Activated naive CD8-positive, alpha-beta T cell treated with anti-CD3 and anti-CD28 coated beads, Interleukin-2, amount 50 U/mL, for 24 hours (primary cell): ENCODE data around the gene PFN1.

Experiments
- ATAC-seq: fragments of 150-1000 bp; cut with Tn5 transposase; one replicate; pipeline ENCODE4 v1.10.0; 2021
- DNase-seq: peaks from one replicate; pipeline ENCODE4 v3.0.0; 2021
- H3K27ac Mint-ChIP-seq: one replicate; pipeline ENCODE4 v1.8.0; 2021; ENCODE audit warnings: mild to moderate bottlenecking, mixed read lengths
- H3K27me3 Mint-ChIP-seq: one replicate; pipeline ENCODE4 v1.8.0; 2021; ENCODE audit warnings: mixed read lengths
- H3K36me3 Mint-ChIP-seq: one replicate; pipeline ENCODE4 v1.8.0; 2021; ENCODE audit warnings: low read depth, mixed read lengths
- H3K4me1 Mint-ChIP-seq: one replicate; pipeline ENCODE4 v1.8.0; 2021; ENCODE audit warnings: mixed read lengths
- H3K4me3 Mint-ChIP-seq: one replicate; pipeline ENCODE4 v1.8.0; 2021; ENCODE audit warnings: mild to moderate bottlenecking, moderate library complexity, mixed read lengths
- H3K9me3 Mint-ChIP-seq: one replicate; pipeline ENCODE4 v1.8.0; 2021; ENCODE audit warnings: mixed read lengths

The PFN1 gene

DNA sequence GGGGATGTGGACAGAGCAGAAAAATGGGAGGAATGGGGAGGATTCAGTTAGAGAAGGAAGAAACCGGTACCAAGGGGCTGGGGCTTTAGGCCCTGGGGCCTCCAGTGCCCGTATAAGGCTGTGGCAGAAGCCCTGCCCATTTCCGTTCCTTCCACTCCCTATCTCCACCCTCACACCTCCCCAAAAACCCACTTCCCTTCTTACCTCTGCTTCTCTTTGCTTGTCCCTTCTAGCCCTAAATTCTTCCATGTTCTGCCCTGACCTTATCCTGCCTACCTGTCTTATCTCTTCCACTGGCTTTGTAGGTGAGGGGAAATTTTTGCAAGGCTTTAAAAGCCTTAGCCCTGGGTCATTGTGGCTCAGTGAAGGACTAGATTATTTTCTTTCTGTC, 4.2 kb downstream of the PFN1 start:
- ATAC-seq (peak; percentile 23), DNase-seq (peak; percentile 56)
- Mint-ChIP-seq H3K4me1 (peaks cover 65% of the 10 kb centered on the region), H3K9me3 (no peaks in the 10 kb centered on the region), H3K4me3 (peak overlapping the region; percentile 99), H3K36me3 (peaks cover 59% of the 10 kb centered on the region), H3K27me3 (peaks cover 3% of the 10 kb centered on the region), H3K27ac (peak overlapping the region; percentile 100)

- DNase-seq (no peak), ATAC-seq (no peak)
- Mint-ChIP-seq H3K27ac (peak overlapping the region; percentile 99), H3K27me3 (peaks cover 2% of the 10 kb centered on the region), H3K4me1 (peaks cover 73% of the 10 kb centered on the region), H3K4me3 (peak overlapping the region; percentile 99), H3K9me3 (no peaks in the 10 kb centered on the region), H3K36me3 (peaks cover 62% of the 10 kb centered on the region)
These were observed 5.4 kb downstream of the PFN1 start for GRCh38 chr17:4942760-4943508.

DNA sequence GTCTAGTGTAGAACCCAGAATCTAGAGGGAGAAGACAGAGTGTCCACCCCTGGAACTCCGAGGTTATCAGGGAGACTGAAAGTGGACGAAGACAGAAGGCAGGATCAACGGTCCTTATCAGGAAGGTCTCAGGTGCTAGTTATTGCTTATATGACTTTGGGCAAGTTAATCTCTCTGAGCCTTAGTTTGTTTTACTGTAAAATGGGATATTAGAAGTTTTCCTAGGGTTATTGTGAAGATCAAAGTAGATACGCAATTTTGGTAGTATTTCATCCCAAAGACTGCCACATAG, 7.1 kb downstream of the PFN1 start:
- H3K27ac Mint-ChIP-seq = peak overlapping the region; percentile 99
- H3K9me3 Mint-ChIP-seq = no peaks in the 10 kb centered on the region
- H3K27me3 Mint-ChIP-seq = peaks cover 2% of the 10 kb centered on the region
- peaks cover 70% of the 10 kb centered on the region for H3K4me1 Mint-ChIP-seq
- no peak for DNase-seq
- peaks cover 53% of the 10 kb centered on the region for H3K36me3 Mint-ChIP-seq
- H3K4me3 Mint-ChIP-seq = peak overlapping the region; percentile 99
- ATAC-seq = no peak

DNA sequence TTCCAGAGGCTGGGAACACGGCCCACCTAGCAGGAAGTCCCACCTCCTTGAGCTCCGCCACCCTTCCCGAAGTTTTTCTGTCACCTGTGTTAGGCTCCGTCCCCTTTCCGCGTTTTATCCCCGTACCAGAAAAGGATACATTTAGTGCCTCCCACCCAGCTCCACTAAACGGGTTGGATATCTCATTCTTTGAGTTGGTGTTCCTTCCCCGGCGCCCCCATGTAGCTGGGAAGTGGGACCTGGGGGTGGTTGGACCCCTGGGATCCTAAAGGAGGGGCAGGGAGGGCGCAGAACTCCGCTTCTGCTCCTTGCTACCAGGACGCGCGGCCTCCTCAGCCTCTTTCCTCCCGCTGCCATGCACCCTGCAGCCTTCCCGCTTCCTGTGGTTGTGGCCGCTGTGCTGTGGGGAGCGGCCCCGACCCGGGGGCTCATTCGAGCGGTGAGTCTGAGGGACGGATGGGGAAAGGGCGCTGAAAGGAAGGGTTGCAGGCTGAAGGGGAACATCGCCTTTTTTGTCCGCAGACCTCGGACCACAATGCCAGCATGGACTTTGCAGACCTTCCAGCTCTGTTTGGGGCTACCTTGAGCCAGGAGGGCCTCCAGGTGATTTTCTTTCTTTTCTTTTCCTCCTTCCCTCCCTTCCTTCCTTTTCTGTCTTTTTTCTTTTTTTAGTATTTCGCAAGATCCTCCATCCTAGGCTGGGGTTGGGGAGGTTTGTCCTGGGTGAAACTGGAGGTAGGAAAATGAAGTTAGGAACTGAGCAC, 7.6 kb downstream of the PFN1 start:
- DNase-seq = peak; percentile 63
- no peaks in the 10 kb centered on the region for H3K9me3 Mint-ChIP-seq
- peaks cover 51% of the 10 kb centered on the region for H3K36me3 Mint-ChIP-seq
- peak overlapping the region; percentile 99 for H3K27ac Mint-ChIP-seq
- H3K4me1 Mint-ChIP-seq = peaks cover 69% of the 10 kb centered on the region
- H3K27me3 Mint-ChIP-seq = peaks cover 2% of the 10 kb centered on the region
- peak; percentile 1 for ATAC-seq
- H3K4me3 Mint-ChIP-seq = peak overlapping the region; percentile 99

DNA sequence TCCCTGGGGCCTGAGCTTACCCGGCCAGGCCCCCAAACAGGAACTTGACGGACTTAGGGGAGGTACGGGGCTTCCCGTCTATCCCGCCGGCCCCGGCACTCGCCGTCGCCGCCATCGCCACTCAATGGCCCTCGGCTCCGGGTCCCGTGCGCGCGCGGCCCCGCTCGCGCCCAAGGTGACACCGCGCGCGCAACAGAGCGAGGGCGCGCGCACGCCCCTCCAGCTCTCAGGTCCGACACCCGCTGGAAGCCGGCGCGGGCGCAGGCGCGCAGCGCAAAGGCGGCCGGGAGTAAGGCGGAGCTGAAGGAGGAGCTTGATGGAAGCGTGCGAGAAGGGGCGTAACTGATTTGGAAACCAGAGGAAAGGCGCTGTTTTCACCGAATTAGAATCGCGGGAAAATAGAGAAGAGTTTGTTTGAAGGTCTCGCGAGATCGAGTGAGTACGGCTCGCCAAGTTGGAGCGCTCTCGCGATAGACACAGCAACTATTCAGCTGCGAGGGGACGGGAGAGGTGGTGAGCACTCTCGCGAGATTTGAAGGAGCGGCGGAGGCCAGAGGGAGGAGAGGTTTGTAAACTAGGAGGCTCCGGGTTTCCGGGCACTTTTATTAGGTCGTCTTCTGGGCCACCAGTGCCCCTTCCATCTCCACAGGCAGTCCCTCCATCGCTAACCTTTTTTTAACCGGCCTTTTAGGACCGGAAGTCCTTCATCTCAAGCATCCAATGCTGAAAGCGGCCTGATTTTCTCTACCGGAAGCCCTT, 8.4 kb downstream of the PFN1 start, which contains the start of the genes RNF167 and SLC25A11:
Gene RNF167 (plus strand): TSS at position 473 of the 759 bp plus-strand sequence. CDS start 642 bp downstream, outside the sequence.
Gene SLC25A11 (minus strand): TSS at position 251 of the 759 bp plus-strand sequence. CDS start 136 bp downstream, at position 115.
- H3K9me3 Mint-ChIP-seq = no peaks in the 10 kb centered on the region

GRCh38 chr17:4939546-4939795, 8.9 kb downstream of the PFN1 start:
- Mint-ChIP-seq H3K27ac (peak overlapping the region; percentile 99), H3K4me3 (peak overlapping the region; percentile 99), H3K4me1 (peaks cover 60% of the 10 kb centered on the region), H3K36me3 (peaks cover 42% of the 10 kb centered on the region), H3K27me3 (peaks cover 2% of the 10 kb centered on the region), H3K9me3 (no peaks in the 10 kb centered on the region)
- ATAC-seq = no peak
- DNase-seq = peak; percentile 28

More for the DNA sequence above, 8.4 kb downstream of the PFN1 start, which contains the start of the genes RNF167 and SLC25A11:
- DNase-seq (peak; percentile 94), ATAC-seq (peak; percentile 79)
- peaks cover 62% of the 10 kb centered on the region for H3K4me1 Mint-ChIP-seq
- peaks cover 43% of the 10 kb centered on the region for H3K36me3 Mint-ChIP-seq
- H3K27me3 Mint-ChIP-seq = peaks cover 2% of the 10 kb centered on the region
- peak within 1 kb of the TSS; percentile 99 for H3K4me3 Mint-ChIP-seq
- peak within 1 kb of the TSS; percentile 99 for H3K27ac Mint-ChIP-seq

DNA sequence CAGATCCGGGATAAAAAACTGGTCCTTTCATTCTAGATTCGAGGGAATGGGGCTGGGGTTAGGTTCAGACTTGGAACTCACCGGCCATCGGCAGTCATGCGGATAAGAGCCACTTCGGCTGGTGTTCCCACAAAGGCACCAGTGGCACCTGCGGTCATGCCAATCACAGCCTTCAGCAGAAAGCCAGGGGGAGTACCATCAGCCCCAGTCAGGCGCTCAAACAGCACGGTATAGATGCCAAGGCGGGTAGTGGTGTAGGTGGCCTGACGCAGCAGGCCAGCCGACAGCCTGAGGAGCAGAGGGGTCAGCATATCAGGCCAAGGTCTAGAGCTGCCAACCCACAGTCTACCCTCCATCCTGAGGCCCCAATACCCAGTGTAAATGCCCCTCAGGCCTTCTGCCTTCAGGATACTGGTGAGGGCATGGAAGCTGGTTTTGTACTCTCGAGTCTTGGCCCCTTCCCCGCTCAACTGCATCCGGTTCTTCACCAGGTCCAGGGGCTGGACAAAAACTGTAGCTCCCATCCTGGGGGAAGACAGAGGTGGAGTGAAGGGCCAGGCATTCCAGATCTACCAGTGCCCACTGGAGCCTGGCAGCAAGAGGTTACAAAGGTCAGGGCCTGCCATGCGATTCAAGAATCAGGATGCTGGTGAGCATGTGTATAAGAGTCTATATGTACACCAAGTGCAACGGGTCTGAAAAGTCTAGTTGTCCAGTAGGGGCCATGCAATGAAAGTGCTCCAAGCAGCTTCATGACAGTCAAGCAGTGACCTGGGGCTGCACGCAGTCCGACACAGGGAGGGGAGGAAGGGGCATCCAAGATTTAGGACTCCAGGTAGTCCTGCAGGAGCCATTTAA, 9.4 kb downstream of the PFN1 start:
- peak overlapping the region; percentile 99 for H3K4me3 Mint-ChIP-seq
- peaks cover 38% of the 10 kb centered on the region for H3K36me3 Mint-ChIP-seq
- no peaks in the 10 kb centered on the region for H3K9me3 Mint-ChIP-seq
- peaks cover 60% of the 10 kb centered on the region for H3K4me1 Mint-ChIP-seq
- peak overlapping the region; percentile 99 for H3K27ac Mint-ChIP-seq
- DNase-seq (no peak), ATAC-seq (no peak)
- peaks cover 2% of the 10 kb centered on the region for H3K27me3 Mint-ChIP-seq

- ATAC-seq (no peak), DNase-seq (no peak)
- Mint-ChIP-seq H3K27ac (peak overlapping the region; percentile 99), H3K9me3 (no peaks in the 10 kb centered on the region), H3K4me3 (peak overlapping the region; percentile 99), H3K27me3 (peaks cover 2% of the 10 kb centered on the region), H3K4me1 (peaks cover 55% of the 10 kb centered on the region), H3K36me3 (peaks cover 35% of the 10 kb centered on the region)
These were observed 10.2 kb downstream of the PFN1 start for GRCh38 chr17:4938069-4938491.

DNA sequence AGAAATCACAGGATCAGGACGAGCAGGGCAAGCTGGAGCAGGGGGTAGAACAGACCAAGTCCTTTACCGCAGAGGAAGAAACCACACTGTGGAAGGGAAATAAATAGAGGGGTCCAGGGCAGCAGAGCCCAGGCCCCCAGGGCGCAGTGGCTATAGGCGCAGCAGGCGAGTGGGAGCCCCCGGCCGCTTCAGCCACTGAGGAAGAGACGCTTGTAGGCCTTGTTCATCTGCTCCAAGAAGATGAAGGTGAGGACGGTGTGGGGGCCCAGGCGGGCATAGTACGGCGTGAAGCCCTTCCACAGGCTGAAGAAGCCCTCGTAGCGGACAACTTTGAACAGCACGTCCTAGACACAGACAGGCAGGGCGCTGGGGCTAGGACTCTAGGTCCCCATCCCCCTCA, 10.8 kb downstream of the PFN1 start:
- H3K4me3 Mint-ChIP-seq = no peak overlapping the region
- DNase-seq = no peak
- no peak for ATAC-seq
- H3K9me3 Mint-ChIP-seq = no peaks in the 10 kb centered on the region
- H3K4me1 Mint-ChIP-seq = peaks cover 52% of the 10 kb centered on the region
- peaks cover 2% of the 10 kb centered on the region for H3K27me3 Mint-ChIP-seq
- H3K27ac Mint-ChIP-seq = no peak overlapping the region
- peaks cover 30% of the 10 kb centered on the region for H3K36me3 Mint-ChIP-seq

DNA sequence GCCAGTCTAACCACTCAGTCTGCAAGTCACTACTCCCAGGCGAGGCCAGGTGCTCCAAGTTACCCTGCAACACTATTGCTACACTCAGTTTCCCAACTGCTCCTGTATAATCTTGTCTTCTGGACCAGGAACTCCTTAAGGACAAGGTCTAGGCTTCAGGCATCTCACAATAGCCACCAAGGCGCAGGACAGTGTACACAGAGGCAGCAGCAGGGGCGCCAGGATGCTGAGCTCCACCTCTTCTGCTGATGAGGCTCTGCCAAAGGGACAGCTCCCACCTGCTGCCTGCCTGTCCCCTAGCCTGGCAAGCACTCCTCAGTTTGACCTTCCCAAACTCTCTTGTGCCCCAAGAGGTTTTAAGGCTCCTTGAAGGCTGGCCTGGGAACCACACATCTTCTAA, 11.9 kb downstream of the PFN1 start:
- Mint-ChIP-seq H3K4me1 (peaks cover 40% of the 10 kb centered on the region), H3K36me3 (peaks cover 19% of the 10 kb centered on the region), H3K27me3 (peaks cover 2% of the 10 kb centered on the region), H3K4me3 (no peak overlapping the region), H3K9me3 (no peaks in the 10 kb centered on the region), H3K27ac (peak overlapping the region; percentile 16)
- ATAC-seq (no peak), DNase-seq (no peak)

- Mint-ChIP-seq H3K4me3 (no peak overlapping the region), H3K27ac (no peak overlapping the region), H3K36me3 (peaks cover 17% of the 10 kb centered on the region), H3K4me1 (peaks cover 35% of the 10 kb centered on the region), H3K9me3 (no peaks in the 10 kb centered on the region), H3K27me3 (peaks cover 2% of the 10 kb centered on the region)
- no peak for ATAC-seq
- DNase-seq = no peak
These were observed 12.7 kb downstream of the PFN1 start for GRCh38 chr17:4935650-4936049.

- no peaks in the 10 kb centered on the region for H3K9me3 Mint-ChIP-seq
- H3K4me1 Mint-ChIP-seq = peaks cover 33% of the 10 kb centered on the region
- H3K4me3 Mint-ChIP-seq = peak overlapping the region; percentile 23
- no peaks in the 10 kb centered on the region for H3K27me3 Mint-ChIP-seq
- DNase-seq (no peak), ATAC-seq (no peak)
- H3K36me3 Mint-ChIP-seq = peaks cover 19% of the 10 kb centered on the region
- H3K27ac Mint-ChIP-seq = peak overlapping the region; percentile 49
These were observed 14.0 kb downstream of the PFN1 start for GRCh38 chr17:4934173-4934979.

DNA sequence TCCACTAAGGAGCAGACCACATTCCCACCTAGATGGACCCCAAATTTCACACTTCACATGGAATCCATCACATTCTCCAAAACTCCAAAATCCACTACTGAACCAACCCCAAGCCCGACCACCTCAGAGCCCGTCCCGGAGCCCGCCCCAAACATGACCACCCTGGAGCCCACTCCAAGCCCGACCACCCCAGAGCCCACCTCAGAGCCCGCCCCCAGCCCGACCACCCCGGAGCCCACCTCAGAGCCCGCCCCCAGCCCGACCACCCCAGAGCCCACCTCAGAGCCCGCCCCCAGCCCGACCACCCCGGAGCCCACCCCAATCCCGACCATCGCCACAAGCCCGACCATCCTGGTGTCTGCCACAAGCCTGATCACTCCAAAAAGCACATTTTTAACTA, 14.7 kb downstream of the PFN1 start:
- H3K27me3 Mint-ChIP-seq = no peaks in the 10 kb centered on the region
- H3K4me3 Mint-ChIP-seq = peak overlapping the region; percentile 23
- peak overlapping the region; percentile 49 for H3K27ac Mint-ChIP-seq
- DNase-seq = no peak
- ATAC-seq = no peak
- no peaks in the 10 kb centered on the region for H3K9me3 Mint-ChIP-seq
- H3K36me3 Mint-ChIP-seq = peaks cover 19% of the 10 kb centered on the region
- H3K4me1 Mint-ChIP-seq = peaks cover 28% of the 10 kb centered on the region
